IMR-90 (cell line): Measurements from ENCODE around the gene S100A11.

Experiments used
- MAZ ChIP-seq: IDR thresholded peaks from 2 replicates; pipeline ENCODE4 v1.6.1; 2012; ENCODE audit warnings: low read depth, mild to moderate bottlenecking, low read length, improper control_type of control experiment, moderate library complexity, borderline replicate concordance
- POLR2A ChIP-seq: IDR thresholded peaks from 2 replicates; pipeline ENCODE4 v1.6.1; 2012; ENCODE audit warnings: mild to moderate bottlenecking, low read depth, low read length
- TF ChIP-seq, protein P1 (sequence below): conservative IDR thresholded peaks from 2 replicates; pipeline ENCODE4 v1.5.1; 2012; ENCODE audit warnings: mild to moderate bottlenecking, low read depth, low read length, improper control_type of control experiment

DNA sequence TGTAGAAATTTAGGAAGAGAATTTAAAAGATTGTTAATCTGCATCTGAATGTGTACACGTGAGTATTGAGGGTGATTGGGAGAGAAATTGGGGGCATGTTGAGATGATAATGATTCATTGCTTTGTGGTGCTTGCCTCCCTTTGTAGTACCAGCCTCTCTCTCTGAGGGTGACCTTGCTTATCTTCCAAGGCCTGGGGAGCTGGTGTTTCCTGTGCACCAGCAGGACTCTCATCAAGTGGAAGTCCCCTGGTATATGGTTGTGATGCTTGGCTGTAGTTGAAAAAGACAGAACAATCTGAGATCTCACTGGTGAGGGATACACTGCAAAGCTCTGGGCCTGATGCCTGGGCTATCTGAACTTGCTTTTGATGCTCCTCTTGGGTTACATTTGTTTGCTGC is 48.0 kb upstream of the S100A11 start:
- TF ChIP-seq, protein P1, sequence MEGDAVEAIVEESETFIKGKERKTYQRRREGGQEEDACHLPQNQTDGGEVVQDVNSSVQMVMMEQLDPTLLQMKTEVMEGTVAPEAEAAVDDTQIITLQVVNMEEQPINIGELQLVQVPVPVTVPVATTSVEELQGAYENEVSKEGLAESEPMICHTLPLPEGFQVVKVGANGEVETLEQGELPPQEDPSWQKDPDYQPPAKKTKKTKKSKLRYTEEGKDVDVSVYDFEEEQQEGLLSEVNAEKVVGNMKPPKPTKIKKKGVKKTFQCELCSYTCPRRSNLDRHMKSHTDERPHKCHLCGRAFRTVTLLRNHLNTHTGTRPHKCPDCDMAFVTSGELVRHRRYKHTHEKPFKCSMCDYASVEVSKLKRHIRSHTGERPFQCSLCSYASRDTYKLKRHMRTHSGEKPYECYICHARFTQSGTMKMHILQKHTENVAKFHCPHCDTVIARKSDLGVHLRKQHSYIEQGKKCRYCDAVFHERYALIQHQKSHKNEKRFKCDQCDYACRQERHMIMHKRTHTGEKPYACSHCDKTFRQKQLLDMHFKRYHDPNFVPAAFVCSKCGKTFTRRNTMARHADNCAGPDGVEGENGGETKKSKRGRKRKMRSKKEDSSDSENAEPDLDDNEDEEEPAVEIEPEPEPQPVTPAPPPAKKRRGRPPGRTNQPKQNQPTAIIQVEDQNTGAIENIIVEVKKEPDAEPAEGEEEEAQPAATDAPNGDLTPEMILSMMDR = no peak
- no peak for TF ChIP-seq POLR2A
- TF ChIP-seq MAZ = no peak
